ENCODE data around the gene NECAB2.
"Not testable (repeated sequence)": the region's sequence is repeated elsewhere in the genome, so short reads cannot be mapped to it uniquely, and the experiment has no call there.

Gene NECAB2

GRCh38 chr16:83942074-83942473 lies 26.0 kb upstream of the NECAB2 start:
- H3K27ac Mint-ChIP-seq: no peak overlapping the region
- no peaks in the 10 kb centered on the region for H3K27me3 Mint-ChIP-seq (ENCODE audit: low read depth)
- peaks cover 7% of the 10 kb centered on the region for H3K4me1 Mint-ChIP-seq (ENCODE audit: low read depth)

GRCh38 chr16:83942815-83943515 lies 25.1 kb upstream of the NECAB2 start:
- Mint-ChIP-seq H3K4me1 (ENCODE audit: low read depth) (peaks cover 7% of the 10 kb centered on the region), H3K27ac (no peak overlapping the region), H3K9me3 (no peaks in the 10 kb centered on the region), H3K27me3 (ENCODE audit: low read depth) (no peaks in the 10 kb centered on the region), H3K36me3 (ENCODE audit: low read depth) (no peaks in the 10 kb centered on the region), H3K4me3 (no peak overlapping the region)
- DNase-seq (ENCODE audit: low spot score): no peak

More at GRCh38 chr16:83942074-83942473, 26.0 kb upstream of the NECAB2 start:
- DNase-seq (ENCODE audit: low spot score): no peak
- Mint-ChIP-seq H3K4me3 (no peak overlapping the region), H3K9me3 (no peaks in the 10 kb centered on the region), H3K36me3 (ENCODE audit: low read depth) (no peaks in the 10 kb centered on the region)

GRCh38 chr16:83943516-83944050 lies 24.5 kb upstream of the NECAB2 start:
- no peaks in the 10 kb centered on the region for H3K36me3 Mint-ChIP-seq (ENCODE audit: low read depth)
- H3K27me3 Mint-ChIP-seq (ENCODE audit: low read depth): no peaks in the 10 kb centered on the region
- no peak overlapping the region for H3K27ac Mint-ChIP-seq
- H3K4me1 Mint-ChIP-seq (ENCODE audit: low read depth): peaks cover 7% of the 10 kb centered on the region
- no peak overlapping the region for H3K4me3 Mint-ChIP-seq
- no peak for DNase-seq (ENCODE audit: low spot score)
- no peaks in the 10 kb centered on the region for H3K9me3 Mint-ChIP-seq

GRCh38 chr16:83945587-83945986 lies 22.5 kb upstream of the NECAB2 start:
- Mint-ChIP-seq H3K4me1 (ENCODE audit: low read depth) (no peaks in the 10 kb centered on the region), H3K4me3 (no peak overlapping the region), H3K27me3 (ENCODE audit: low read depth) (no peaks in the 10 kb centered on the region), H3K36me3 (ENCODE audit: low read depth) (no peaks in the 10 kb centered on the region), H3K9me3 (no peaks in the 10 kb centered on the region), H3K27ac (no peak overlapping the region)
- no peak for DNase-seq (ENCODE audit: low spot score)

GRCh38 chr16:83946154-83946780 lies 21.8 kb upstream of the NECAB2 start:
- no peak overlapping the region for H3K27ac Mint-ChIP-seq
- DNase-seq (ENCODE audit: low spot score): no peak
- H3K9me3 Mint-ChIP-seq: no peaks in the 10 kb centered on the region
- H3K36me3 Mint-ChIP-seq (ENCODE audit: low read depth): no peaks in the 10 kb centered on the region
- no peaks in the 10 kb centered on the region for H3K27me3 Mint-ChIP-seq (ENCODE audit: low read depth)
- H3K4me1 Mint-ChIP-seq (ENCODE audit: low read depth): no peaks in the 10 kb centered on the region
- no peak overlapping the region for H3K4me3 Mint-ChIP-seq

GRCh38 chr16:83946781-83947566 lies 21.1 kb upstream of the NECAB2 start:
- Mint-ChIP-seq H3K27ac (no peak overlapping the region), H3K36me3 (ENCODE audit: low read depth) (no peaks in the 10 kb centered on the region), H3K4me3 (no peak overlapping the region), H3K9me3 (no peaks in the 10 kb centered on the region), H3K4me1 (ENCODE audit: low read depth) (no peaks in the 10 kb centered on the region), H3K27me3 (ENCODE audit: low read depth) (no peaks in the 10 kb centered on the region)
- DNase-seq (ENCODE audit: low spot score): no peak

- Mint-ChIP-seq H3K4me1 (ENCODE audit: low read depth) (peaks cover 5% of the 10 kb centered on the region), H3K4me3 (no peak overlapping the region), H3K27ac (no peak overlapping the region), H3K27me3 (ENCODE audit: low read depth) (no peaks in the 10 kb centered on the region), H3K36me3 (ENCODE audit: low read depth) (no peaks in the 10 kb centered on the region), H3K9me3 (no peaks in the 10 kb centered on the region)
- DNase-seq (ENCODE audit: low spot score): no peak
Observed at GRCh38 chr16:83947642-83948234, 20.3 kb upstream of the NECAB2 start.

GRCh38 chr16:83948914-83949723 lies 18.9 kb upstream of the NECAB2 start:
- Mint-ChIP-seq H3K9me3 (no peaks in the 10 kb centered on the region), H3K4me1 (ENCODE audit: low read depth) (peaks cover 9% of the 10 kb centered on the region), H3K27me3 (ENCODE audit: low read depth) (peaks cover 3% of the 10 kb centered on the region), H3K4me3 (no peak overlapping the region), H3K27ac (no peak overlapping the region), H3K36me3 (ENCODE audit: low read depth) (no peaks in the 10 kb centered on the region)
- no peak for DNase-seq (ENCODE audit: low spot score)

GRCh38 chr16:83949724-83950001 lies 18.4 kb upstream of the NECAB2 start:
- DNase-seq (ENCODE audit: low spot score): no peak
- Mint-ChIP-seq H3K36me3 (ENCODE audit: low read depth) (no peaks in the 10 kb centered on the region), H3K4me1 (ENCODE audit: low read depth) (peaks cover 15% of the 10 kb centered on the region), H3K27ac (no peak overlapping the region), H3K9me3 (no peaks in the 10 kb centered on the region), H3K4me3 (no peak overlapping the region), H3K27me3 (ENCODE audit: low read depth) (peaks cover 8% of the 10 kb centered on the region)

- H3K36me3 Mint-ChIP-seq (ENCODE audit: low read depth); H3K27me3 Mint-ChIP-seq (ENCODE audit: low read depth); H3K27ac Mint-ChIP-seq; H3K4me3 Mint-ChIP-seq; H3K9me3 Mint-ChIP-seq; DNase-seq (ENCODE audit: low spot score): not testable (repeated sequence)
- peaks cover 15% of the 10 kb centered on the region for H3K4me1 Mint-ChIP-seq (ENCODE audit: low read depth)
Observed at GRCh38 chr16:83950862-83951399, 17.1 kb upstream of the NECAB2 start.

GRCh38 chr16:83951544-83951943 lies 16.5 kb upstream of the NECAB2 start:
- Mint-ChIP-seq H3K9me3 (no peaks in the 10 kb centered on the region), H3K27ac (no peak overlapping the region)

GRCh38 chr16:83952587-83952939 lies 15.5 kb upstream of the NECAB2 start:
- Mint-ChIP-seq H3K4me3 (no peak overlapping the region), H3K9me3 (no peaks in the 10 kb centered on the region)

More at GRCh38 chr16:83951544-83951943, 16.5 kb upstream of the NECAB2 start:
- Mint-ChIP-seq H3K27me3 (ENCODE audit: low read depth) (peaks cover 10% of the 10 kb centered on the region), H3K4me1 (ENCODE audit: low read depth) (peaks cover 15% of the 10 kb centered on the region), H3K36me3 (ENCODE audit: low read depth) (no peaks in the 10 kb centered on the region), H3K4me3 (no peak overlapping the region)
- DNase-seq (ENCODE audit: low spot score): no peak

More at GRCh38 chr16:83952587-83952939, 15.5 kb upstream of the NECAB2 start:
- Mint-ChIP-seq H3K4me1 (ENCODE audit: low read depth) (peaks cover 15% of the 10 kb centered on the region), H3K27ac (no peak overlapping the region), H3K36me3 (ENCODE audit: low read depth) (no peaks in the 10 kb centered on the region), H3K27me3 (ENCODE audit: low read depth) (peaks cover 10% of the 10 kb centered on the region)
- no peak for DNase-seq (ENCODE audit: low spot score)
